Measurements from ENCODE around the gene DHRS7B. TPM values are rescaled to one million over a fixed set of nuclear protein-coding genes. Genes with fewer than 3 reads are reported as not detected.
A peak's percentile ranks its signal among the peaks of the same experiment; 100 is the strongest.
"Not testable (repeated sequence)": the region's sequence is repeated elsewhere in the genome, so short reads cannot be mapped to it uniquely, and the experiment has no call there.

DHRS7B gene
- total and polyA plus RNA-seq, 9 donors, result 17.4 to 33.7 (median 20.2) TPM

DNA sequence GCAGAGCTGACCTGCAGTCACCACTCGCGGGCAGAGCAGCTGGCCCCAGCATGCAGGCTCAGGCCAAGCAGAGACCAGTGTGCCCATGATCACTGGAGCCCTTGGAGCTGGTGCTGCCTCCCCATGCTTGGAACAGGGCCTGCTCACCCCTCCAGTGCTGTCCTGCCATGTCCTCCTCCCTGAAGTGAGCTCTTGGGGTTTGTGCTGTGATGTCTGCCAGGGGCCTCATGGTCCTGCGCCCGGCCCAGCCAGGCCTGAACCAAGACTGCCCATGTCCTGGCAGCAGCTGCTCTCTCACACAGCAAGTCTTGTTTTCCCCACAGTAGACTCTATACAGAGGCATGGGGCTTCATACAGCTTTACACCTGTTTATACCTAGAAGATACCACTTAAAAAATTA is 62.6 kb downstream of the DHRS7B start:
- Histone ChIP-seq H3K4me1 (ENCODE audit: control insufficient read depth, insufficient read depth, low read length) (peaks cover 39% of the 10 kb centered on the region), H3K27ac (ENCODE audit: low read length) (no peak overlapping the region), H3K4me3 (ENCODE audit: low read length) (no peak overlapping the region), H3K9me3 (replicated peaks; ENCODE audit: control insufficient read depth, low read depth, low read length) (no peaks in the 10 kb centered on the region), H3K27me3 (ENCODE audit: control insufficient read depth, insufficient read depth, low read length) (no peaks in the 10 kb centered on the region), H3K36me3 (ENCODE audit: control insufficient read depth, insufficient read depth, low read length) (peaks cover 20% of the 10 kb centered on the region)
- 83% methylated on average over 4 of the region's 4 CpGs for WGBS (ENCODE audit: insufficient coverage)
- DNase-seq, result no peak

DNA sequence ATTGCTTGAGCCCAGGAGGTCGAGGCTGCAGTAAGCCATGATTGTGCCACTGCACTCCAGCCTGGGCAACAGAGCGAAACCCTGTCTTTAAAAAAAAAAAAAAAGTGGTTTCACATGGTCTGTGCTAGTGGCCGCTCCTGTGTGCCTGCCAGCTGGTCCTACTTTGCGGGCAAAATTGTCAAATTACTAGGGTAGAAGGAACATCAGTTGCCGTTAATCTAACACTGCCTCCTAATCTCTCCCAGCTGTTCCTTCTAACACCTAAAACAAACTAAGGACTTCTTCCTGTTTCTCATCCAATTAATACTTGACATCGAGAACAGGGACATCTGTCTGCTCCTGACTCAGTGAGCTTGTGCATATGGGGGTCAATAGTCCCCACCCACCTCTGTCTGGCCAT is 63.3 kb downstream of the DHRS7B start:
- no peak overlapping the region for H3K27ac ChIP-seq (ENCODE audit: low read length)
- DNase-seq, result no peak
- 71% methylated on average over 3 of the region's 6 CpGs for WGBS (ENCODE audit: insufficient coverage)
- H3K36me3 ChIP-seq (ENCODE audit: control insufficient read depth, insufficient read depth, low read length), result peaks cover 17% of the 10 kb centered on the region
- H3K27me3 ChIP-seq (ENCODE audit: control insufficient read depth, insufficient read depth, low read length), result no peaks in the 10 kb centered on the region
- H3K4me1 ChIP-seq (ENCODE audit: control insufficient read depth, insufficient read depth, low read length), result peaks cover 46% of the 10 kb centered on the region
- H3K9me3 ChIP-seq (replicated peaks; ENCODE audit: control insufficient read depth, low read depth, low read length), result no peaks in the 10 kb centered on the region
- no peak overlapping the region for H3K4me3 ChIP-seq (ENCODE audit: low read length)

DNA sequence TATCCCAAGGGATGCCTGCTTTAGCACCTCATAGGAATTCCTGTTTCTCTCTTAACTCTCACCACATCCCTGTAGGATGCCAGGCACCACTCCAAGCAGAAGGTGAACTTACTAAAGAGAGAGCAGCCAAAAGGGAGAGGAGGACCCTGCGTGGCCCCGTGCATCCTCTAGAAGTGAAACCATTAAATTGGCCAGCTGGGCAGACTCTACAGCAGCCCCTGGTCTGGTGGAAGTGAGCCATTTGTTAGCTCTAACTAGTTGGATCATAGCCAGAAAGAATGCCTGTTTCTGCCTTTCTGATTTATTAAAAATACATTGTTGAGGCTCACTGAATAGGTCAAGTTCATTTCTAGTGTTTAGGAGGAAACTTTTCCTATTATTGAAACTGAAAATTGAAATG is 64.9 kb downstream of the DHRS7B start:
- H3K4me3 ChIP-seq (ENCODE audit: low read length), result no peak overlapping the region
- no peak overlapping the region for H3K27ac ChIP-seq (ENCODE audit: low read length)
- no peak for DNase-seq
- H3K4me1 ChIP-seq (ENCODE audit: control insufficient read depth, insufficient read depth, low read length), result peaks cover 53% of the 10 kb centered on the region
- H3K27me3 ChIP-seq (ENCODE audit: control insufficient read depth, insufficient read depth, low read length), result no peaks in the 10 kb centered on the region
- no peaks in the 10 kb centered on the region for H3K9me3 ChIP-seq (replicated peaks; ENCODE audit: control insufficient read depth, low read depth, low read length)
- WGBS (ENCODE audit: insufficient coverage), result 59% methylated on average over 2 of the region's 2 CpGs
- H3K36me3 ChIP-seq (ENCODE audit: control insufficient read depth, insufficient read depth, low read length), result peaks cover 24% of the 10 kb centered on the region

DNA sequence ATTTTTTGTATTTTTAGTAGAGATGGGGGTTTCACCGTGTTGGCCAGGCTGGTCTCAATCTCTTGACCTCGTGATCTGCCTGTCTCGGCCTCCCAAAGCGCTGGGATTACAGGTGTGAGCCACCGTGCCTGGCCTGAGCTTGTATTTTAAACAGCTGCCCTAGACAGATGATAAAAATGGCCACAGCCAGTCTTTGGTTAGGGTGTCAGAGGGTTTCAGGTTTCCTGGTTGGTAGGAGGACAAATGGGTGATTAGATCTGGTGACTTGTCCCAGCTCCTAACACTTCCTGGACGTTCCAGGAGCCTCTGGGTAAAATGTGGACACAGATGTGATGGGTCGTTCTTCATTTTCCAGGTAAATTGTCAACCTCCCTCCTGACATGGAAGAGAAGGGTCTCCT is 65.7 kb downstream of the DHRS7B start:
- WGBS (ENCODE audit: insufficient coverage), result 100% methylated on average over 1 of the region's 7 CpGs
- H3K27ac ChIP-seq (ENCODE audit: low read length), result peak overlapping the region; percentile 5
- not testable (repeated sequence) for H3K4me3 ChIP-seq (ENCODE audit: low read length); H3K9me3 ChIP-seq (replicated peaks; ENCODE audit: control insufficient read depth, low read depth, low read length); DNase-seq; H3K27me3 ChIP-seq (ENCODE audit: control insufficient read depth, insufficient read depth, low read length)
- peaks cover 55% of the 10 kb centered on the region for H3K4me1 ChIP-seq (ENCODE audit: control insufficient read depth, insufficient read depth, low read length)
- H3K36me3 ChIP-seq (ENCODE audit: control insufficient read depth, insufficient read depth, low read length), result peaks cover 29% of the 10 kb centered on the region

DNA sequence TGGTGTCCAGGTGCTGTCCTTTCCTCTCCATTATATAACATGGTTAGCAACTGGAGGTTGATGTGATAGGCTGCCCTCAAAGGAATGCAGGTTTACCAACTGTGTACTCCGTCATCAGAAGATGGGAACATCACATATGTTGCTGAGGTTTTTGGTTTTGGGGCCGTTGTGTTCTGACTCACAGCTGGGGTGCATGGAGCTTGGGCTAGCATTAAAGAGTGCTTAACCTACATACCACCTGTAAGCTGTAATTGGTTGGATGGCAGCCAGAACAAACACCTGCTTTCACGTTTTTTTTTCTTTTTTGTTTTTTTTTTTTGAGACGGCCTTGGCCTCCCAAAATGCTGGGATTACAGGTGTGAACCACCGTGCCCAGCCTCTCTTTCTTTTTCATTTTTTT is 66.3 kb downstream of the DHRS7B start:
- Histone ChIP-seq H3K36me3 (ENCODE audit: control insufficient read depth, insufficient read depth, low read length) (peaks cover 35% of the 10 kb centered on the region), H3K27ac (ENCODE audit: low read length) (no peak overlapping the region), H3K9me3 (replicated peaks; ENCODE audit: control insufficient read depth, low read depth, low read length) (no peaks in the 10 kb centered on the region), H3K27me3 (ENCODE audit: control insufficient read depth, insufficient read depth, low read length) (no peaks in the 10 kb centered on the region), H3K4me3 (ENCODE audit: low read length) (no peak overlapping the region), H3K4me1 (ENCODE audit: control insufficient read depth, insufficient read depth, low read length) (peaks cover 58% of the 10 kb centered on the region)
- WGBS (ENCODE audit: insufficient coverage), result 60% methylated on average over 3 of the region's 5 CpGs
- DNase-seq, result no peak

DNA sequence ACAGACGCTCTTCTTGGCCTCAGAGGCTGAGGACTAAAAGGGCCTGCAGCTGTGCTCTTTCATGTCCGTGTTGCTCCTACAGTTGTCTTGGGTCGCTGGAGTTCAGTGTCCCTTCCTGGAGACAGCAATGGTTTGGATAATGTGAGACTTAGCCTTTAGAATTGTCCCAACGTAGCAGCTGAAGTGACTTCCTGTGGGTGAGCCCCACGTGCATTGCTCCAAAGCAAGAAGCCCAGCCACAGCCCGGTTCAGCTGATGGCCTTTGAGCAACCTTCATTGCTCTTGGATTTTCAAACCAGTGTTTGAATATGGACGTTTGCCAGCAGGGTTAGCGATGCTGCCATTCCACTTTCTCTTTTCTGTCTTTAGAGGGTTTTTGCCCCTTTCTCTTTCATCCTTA is 67.5 kb downstream of the DHRS7B start:
- Histone ChIP-seq H3K27me3 (ENCODE audit: control insufficient read depth, insufficient read depth, low read length) (no peaks in the 10 kb centered on the region), H3K9me3 (replicated peaks; ENCODE audit: control insufficient read depth, low read depth, low read length) (no peaks in the 10 kb centered on the region), H3K4me3 (ENCODE audit: low read length) (no peak overlapping the region), H3K36me3 (ENCODE audit: control insufficient read depth, insufficient read depth, low read length) (peaks cover 36% of the 10 kb centered on the region), H3K4me1 (ENCODE audit: control insufficient read depth, insufficient read depth, low read length) (peaks cover 63% of the 10 kb centered on the region), H3K27ac (ENCODE audit: low read length) (peak overlapping the region; percentile 80)
- peak; percentile 79 for DNase-seq
- WGBS (ENCODE audit: insufficient coverage), result 23% methylated on average over 6 of the region's 8 CpGs

DNA sequence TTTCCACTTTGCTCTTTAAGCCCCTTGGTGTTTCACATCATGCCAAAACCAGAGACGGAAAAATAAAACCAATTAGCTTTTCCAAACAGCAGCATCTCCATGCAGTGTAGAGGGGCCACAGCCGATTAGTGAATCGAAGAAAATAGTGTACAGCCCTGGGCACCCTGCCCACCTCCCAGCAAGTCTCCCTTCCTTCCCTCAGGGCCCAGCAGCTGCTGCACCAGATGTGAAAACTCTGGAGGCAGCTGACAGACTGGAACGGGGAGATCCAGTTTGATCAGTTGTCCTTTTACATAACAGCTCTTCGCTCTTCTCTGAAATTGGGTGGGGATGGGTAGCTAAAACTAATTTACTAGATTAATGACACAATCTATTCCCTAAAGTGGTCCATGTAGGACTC is 67.9 kb downstream of the DHRS7B start:
- no peaks in the 10 kb centered on the region for H3K9me3 ChIP-seq (replicated peaks; ENCODE audit: control insufficient read depth, low read depth, low read length)
- 18% methylated on average over 3 of the region's 5 CpGs for WGBS (ENCODE audit: insufficient coverage)
- peak; percentile 94 for DNase-seq
- peak overlapping the region; percentile 80 for H3K27ac ChIP-seq (ENCODE audit: low read length)
- peaks cover 66% of the 10 kb centered on the region for H3K4me1 ChIP-seq (ENCODE audit: control insufficient read depth, insufficient read depth, low read length)
- H3K4me3 ChIP-seq (ENCODE audit: low read length), result no peak overlapping the region
- H3K27me3 ChIP-seq (ENCODE audit: control insufficient read depth, insufficient read depth, low read length), result no peaks in the 10 kb centered on the region
- H3K36me3 ChIP-seq (ENCODE audit: control insufficient read depth, insufficient read depth, low read length), result peaks cover 33% of the 10 kb centered on the region

DNA sequence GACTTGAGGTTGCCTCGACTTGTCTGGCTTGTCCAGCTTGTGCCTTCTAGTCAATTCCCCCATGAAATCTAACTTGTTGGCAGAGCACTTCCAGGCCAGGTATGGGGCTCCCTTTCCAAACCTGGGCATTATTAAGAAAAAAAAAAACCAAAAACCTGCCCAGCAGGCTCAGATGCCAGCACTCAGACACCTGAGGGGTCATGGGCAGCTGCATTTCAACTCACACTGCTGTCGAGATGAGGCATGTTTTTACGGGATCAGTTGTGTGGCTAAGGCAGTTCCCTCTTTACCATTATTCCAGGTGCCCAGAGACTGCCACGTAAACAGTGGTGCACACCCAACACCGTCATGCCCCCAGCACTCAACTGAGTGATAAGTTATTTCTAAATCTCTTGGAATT is 69.4 kb downstream of the DHRS7B start:
- Histone ChIP-seq H3K4me1 (ENCODE audit: control insufficient read depth, insufficient read depth, low read length) (peaks cover 61% of the 10 kb centered on the region), H3K27ac (ENCODE audit: low read length) (no peak overlapping the region), H3K36me3 (ENCODE audit: control insufficient read depth, insufficient read depth, low read length) (peaks cover 33% of the 10 kb centered on the region), H3K4me3 (ENCODE audit: low read length) (no peak overlapping the region), H3K27me3 (ENCODE audit: control insufficient read depth, insufficient read depth, low read length) (no peaks in the 10 kb centered on the region), H3K9me3 (replicated peaks; ENCODE audit: control insufficient read depth, low read depth, low read length) (no peaks in the 10 kb centered on the region)
- no peak for DNase-seq
- 56% methylated on average over 1 of the region's 5 CpGs for WGBS (ENCODE audit: insufficient coverage)

DNA sequence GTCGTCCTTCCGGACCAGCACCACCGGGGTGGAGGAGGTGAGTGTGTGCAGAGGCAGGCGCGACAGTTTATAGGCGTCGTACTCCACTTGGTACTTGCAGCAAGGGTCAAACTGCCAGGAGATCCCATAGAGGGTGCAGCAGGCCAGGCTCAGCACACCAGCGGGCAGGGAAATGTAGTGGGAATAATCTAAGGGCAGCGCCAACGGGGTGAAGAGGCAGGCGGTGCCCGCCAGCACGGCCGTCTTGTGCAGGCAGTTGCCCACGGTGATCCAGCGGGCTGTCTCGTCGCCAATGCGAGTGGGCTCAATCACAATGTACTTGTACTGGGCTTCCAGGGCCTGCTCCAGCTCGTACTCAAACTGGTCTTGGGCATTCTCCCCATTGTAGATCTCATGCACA is 71.6 kb downstream of the DHRS7B start:
- Histone ChIP-seq H3K4me3 (ENCODE audit: low read length) (no peak overlapping the region), H3K9me3 (replicated peaks; ENCODE audit: control insufficient read depth, low read depth, low read length) (no peaks in the 10 kb centered on the region), H3K27me3 (ENCODE audit: control insufficient read depth, insufficient read depth, low read length) (no peaks in the 10 kb centered on the region), H3K27ac (ENCODE audit: low read length) (no peak overlapping the region), H3K4me1 (ENCODE audit: control insufficient read depth, insufficient read depth, low read length) (peaks cover 51% of the 10 kb centered on the region), H3K36me3 (ENCODE audit: control insufficient read depth, insufficient read depth, low read length) (peaks cover 50% of the 10 kb centered on the region)
- 93% methylated on average over 20 of the region's 20 CpGs for WGBS (ENCODE audit: insufficient coverage)
- DNase-seq, result no peak

DNA sequence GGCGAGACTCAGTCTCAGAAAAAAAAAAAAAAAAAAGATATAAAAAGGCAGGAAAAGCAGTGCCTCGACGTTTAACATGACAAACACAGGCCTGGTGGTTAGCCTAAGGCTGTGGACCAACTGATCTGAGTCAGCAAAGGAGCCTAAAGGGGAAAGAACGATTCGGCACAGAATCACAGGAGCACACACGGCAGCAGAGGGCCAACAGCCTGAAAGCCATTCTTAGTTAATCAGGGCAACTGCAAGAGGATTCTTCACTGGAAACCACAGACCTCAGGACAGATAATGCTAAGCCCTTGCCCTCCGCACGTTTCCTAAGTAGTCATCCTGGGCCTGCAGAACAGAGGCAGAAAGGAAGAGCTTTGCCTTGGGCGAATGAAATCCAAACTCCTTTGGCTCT is 72.5 kb downstream of the DHRS7B start:
- no peak for DNase-seq
- no peak overlapping the region for H3K27ac ChIP-seq (ENCODE audit: low read length)
- H3K4me1 ChIP-seq (ENCODE audit: control insufficient read depth, insufficient read depth, low read length), result peaks cover 43% of the 10 kb centered on the region
- H3K4me3 ChIP-seq (ENCODE audit: low read length), result no peak overlapping the region
- H3K27me3 ChIP-seq (ENCODE audit: control insufficient read depth, insufficient read depth, low read length), result no peaks in the 10 kb centered on the region
- peaks cover 50% of the 10 kb centered on the region for H3K36me3 ChIP-seq (ENCODE audit: control insufficient read depth, insufficient read depth, low read length)
- H3K9me3 ChIP-seq (replicated peaks; ENCODE audit: control insufficient read depth, low read depth, low read length), result no peaks in the 10 kb centered on the region
- WGBS (ENCODE audit: insufficient coverage), result 56% methylated on average over 7 of the region's 9 CpGs

DNA sequence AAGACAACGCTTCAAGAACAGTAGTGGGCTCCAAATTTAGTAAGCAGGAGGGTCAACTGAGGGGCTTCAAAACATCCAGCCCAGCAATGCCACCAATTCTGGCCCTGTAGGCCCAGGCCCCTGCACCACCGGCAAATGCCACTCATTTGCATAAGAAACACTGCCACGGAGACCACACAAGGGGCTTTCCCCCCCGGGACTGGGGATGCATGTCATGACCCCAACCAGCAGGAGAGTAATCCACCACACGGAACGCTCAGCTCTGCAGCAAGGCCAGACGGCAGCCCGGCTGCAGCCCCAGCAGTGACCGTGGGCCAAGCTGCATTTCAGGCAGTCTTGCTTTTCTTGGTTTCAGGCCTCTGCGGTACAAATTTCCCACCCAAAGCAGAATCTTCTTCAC is 73.1 kb downstream of the DHRS7B start:
- 44% methylated on average over 7 of the region's 10 CpGs for WGBS (ENCODE audit: insufficient coverage)
- H3K36me3 ChIP-seq (ENCODE audit: control insufficient read depth, insufficient read depth, low read length), result peaks cover 50% of the 10 kb centered on the region
- peaks cover 40% of the 10 kb centered on the region for H3K4me1 ChIP-seq (ENCODE audit: control insufficient read depth, insufficient read depth, low read length)
- no peak overlapping the region for H3K4me3 ChIP-seq (ENCODE audit: low read length)
- DNase-seq, result no peak
- no peaks in the 10 kb centered on the region for H3K27me3 ChIP-seq (ENCODE audit: control insufficient read depth, insufficient read depth, low read length)
- no peak overlapping the region for H3K27ac ChIP-seq (ENCODE audit: low read length)
- H3K9me3 ChIP-seq (replicated peaks; ENCODE audit: control insufficient read depth, low read depth, low read length), result no peaks in the 10 kb centered on the region
